NCI-H524 (cell line): ENCODE data around the gene POPDC3.

Experiments used
- DNase-seq, 2 experiments: peaks; one replicate each; lab custom pipeline; 2025; lab: John Stamatoyannopoulos, UW

POPDC3 gene

DNA sequence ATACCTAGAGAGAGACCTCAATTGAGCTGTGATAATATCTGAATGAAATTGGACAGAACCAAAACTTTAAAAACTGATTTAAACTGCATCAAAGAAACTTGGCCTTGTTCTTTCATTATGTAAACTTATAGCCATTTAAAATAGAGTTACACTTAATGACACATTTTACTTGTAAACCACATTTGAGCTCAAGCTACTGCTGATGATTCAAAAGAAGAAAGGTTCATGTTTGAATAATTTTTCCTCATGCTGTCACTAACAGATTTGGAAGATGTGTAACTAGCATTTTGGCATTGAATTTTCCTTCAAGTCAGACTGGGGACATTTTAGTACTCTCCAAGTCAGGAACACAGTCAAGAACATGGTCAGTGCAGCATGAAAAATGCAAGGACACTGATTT is 26.9 kb downstream of the POPDC3 start:
- DNase-seq, result no peak

DNA sequence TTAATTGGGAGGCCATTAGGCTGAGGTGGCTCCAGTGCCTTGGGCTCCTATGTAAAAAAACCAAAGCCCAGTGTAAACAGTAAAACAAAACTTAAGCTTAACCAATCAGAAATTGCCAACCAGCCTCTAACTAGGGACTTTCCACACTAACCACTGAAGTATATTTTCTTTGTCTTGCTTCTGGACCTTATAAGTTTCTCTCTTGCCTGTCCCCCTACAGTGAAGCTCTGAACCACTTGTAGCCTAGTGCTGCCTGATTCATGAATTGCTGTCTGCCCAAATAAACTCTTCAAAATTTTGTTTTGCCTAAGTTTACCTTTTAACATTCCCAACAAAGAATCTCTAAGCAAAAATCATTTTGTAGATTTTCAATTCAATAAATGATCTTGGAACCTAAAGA is 28.2 kb downstream of the POPDC3 start:
- DNase-seq, result no peak

DNA sequence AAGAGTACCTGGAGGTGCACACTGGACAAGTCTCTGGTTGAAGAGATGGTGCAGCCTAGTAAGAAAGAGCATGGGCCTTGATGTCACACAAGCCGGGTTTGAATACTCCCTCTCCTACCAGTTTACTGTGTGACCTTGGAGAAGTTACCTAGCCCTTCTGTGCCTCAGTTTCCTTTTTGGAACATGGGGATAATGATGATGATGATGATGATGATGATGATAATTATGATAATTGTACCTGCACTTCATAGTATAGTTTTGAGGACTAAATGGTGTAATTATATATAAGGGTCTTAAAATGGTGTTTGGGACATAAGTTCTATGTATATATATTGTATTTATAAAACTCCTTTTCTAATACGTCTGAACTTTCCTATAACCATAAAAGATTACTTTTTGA is 41.7 kb downstream of the POPDC3 start:
- no peak for DNase-seq

DNA sequence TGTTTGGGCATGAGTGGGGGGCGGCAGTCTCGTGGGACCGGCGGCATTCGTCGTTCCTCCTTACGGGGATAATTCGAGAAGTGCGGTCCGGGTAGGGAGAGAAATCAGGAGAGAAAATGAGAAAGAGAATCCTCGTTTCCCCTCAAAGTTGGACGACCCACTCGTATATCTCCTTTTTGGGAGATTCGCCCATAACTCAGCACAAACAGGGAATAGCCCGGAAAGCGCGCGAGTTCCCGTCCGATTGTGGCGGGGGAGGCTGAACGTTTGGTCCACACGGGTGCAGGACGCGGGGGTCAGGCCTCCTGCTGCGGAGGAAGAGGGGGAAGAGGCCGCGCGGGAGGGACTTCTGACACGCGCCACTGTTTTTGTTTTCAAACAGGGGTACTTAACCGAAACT is 42.4 kb downstream of the POPDC3 start:
- no peak for DNase-seq

DNA sequence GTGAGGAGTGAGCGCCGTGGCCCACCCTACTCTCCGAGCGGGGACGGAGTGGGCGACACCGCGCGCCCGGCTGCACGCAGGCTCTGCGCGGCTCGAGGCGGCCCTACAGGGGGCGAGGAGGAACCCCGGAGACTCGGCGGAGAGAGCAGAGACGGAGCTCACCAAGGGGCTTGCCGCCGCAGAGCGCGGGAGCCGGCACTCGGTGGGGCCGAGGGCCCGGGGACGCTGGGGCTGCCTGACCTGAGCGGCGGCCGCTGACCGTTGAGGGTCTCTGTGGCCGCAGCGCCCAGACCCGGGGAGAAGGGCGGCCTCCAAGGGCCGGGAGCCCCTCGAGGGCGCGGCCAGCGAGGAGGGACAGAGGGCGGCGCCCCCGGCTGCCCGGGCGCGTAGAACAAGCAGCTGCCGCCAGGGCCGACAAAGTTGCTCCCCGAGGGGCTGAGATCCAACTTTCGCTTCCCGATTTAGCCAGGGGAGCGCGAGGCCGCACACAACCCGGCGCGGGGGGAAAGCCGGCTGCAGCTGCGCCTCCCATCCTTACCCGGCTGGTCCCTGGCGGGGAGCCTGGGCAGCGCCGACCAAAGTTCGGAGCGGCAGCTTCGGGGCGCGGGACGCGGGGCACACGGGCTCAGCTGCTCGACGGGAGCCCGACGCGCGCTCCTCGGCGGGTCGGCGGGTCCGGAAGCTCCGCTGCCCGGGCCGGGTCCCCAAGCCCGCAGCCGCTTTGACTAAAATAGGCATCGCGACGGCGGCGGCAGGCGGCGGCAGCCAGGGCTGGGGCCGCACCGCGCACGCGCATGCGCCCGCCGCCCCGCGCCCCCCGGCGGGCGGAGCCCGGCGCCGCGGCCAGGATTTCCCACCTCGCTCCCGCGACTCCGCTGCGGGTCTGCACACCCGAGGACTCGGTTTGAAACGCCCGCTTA is 43.1 kb downstream of the POPDC3 start:
- DNase-seq, result peak; percentile 28 to 61

DNA sequence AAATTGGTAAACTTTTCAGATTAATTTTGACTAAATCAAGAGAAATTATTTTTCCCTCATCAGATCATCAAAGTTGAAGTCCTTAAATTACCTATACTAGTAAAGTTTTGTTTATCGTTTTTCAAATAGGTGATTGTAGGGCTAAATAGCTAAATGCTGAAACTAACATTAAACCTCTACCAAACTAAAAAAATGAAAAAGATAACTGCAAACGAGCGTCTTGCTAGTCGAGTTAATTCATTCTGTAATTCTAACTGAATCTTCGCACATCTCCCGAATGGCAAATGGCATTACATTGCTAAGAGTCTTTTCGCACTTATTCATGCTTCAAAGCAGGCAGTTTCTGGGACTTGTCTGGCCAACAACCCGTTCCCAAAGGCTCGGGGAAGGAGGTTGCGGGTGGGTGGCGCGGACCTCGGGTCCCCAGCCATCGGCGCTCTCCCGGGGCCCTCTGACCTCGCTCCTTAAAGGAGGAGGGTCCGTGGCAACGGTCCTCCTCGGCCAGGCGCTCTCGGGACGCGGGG is 43.8 kb downstream of the POPDC3 start:
- peak; percentile 8 to 28 for DNase-seq

DNA sequence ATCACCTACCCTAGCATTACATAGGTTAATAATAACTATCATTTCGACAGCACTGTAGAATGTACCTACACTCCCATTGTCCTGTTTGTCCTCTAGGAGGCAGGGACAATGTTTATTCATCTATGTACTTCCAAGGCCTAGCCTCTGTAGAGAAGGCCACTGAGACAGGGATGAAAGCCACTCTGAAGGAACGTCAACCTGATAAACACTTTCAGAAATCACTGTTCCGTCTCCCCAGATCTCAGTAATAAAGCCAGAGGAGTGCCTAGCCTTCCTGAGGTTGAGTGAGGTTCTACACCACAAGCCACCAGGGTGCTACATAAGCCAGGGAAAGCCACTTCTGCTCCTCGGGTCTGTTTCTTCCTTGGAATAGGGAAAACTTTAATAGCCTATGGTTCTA is 44.8 kb downstream of the POPDC3 start:
- DNase-seq, result peak; percentile 7 to 61

DNA sequence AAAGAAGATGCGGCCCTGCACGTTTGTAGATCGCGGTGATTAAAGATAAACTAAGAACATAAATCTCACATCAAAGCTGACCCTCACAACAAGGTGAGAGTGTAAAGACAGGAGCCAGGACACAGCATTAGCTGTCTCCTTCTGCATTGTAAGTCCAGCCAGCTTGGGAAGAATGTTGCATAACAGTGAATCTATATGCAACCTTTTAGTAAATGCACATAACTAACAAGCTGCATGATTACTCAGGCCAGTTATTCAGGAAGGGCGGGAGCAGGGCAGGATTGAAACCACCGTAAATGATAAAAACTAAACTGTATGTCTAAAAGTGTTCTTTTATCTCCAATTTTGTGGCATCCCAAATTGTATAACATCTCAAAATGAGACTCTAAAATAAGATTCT is 57.1 kb downstream of the POPDC3 start:
- DNase-seq, result no peak

DNA sequence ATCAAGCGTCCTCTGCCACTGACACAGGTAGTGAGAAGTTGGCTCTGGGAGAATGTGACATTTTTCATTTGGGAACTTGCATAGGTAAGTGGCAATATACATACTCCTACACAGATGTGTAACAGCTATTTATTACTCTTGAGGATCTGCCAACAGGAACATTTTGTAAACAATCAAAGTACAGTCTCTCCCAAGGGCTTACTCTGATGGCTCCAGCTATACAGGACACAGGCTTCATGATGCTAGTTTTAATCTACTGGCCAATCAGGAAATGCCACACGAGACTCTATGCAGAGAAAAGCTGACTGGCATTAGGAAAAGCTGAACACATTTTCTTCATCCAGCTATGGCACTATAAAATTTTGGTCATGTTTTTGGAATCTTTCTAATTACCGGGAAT is 57.8 kb downstream of the POPDC3 start:
- DNase-seq, result no peak

DNA sequence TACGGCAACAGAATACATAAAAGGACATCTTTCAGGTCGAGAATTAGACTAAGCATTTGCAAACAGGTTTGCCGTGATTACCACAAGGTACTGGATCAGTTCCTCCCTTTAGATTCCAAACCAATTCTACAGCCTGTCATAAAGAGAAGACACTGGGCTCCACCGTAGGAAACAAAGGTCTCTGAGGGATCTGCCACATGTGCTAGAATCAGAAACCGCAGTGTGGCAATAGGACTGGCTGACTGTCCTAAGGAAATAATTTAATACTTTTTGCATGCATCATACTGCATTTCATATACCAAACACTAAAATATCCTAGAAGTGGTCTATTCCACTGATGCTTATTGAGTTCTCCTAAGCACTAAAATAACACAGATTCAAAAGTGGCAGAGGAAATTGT is 59.2 kb downstream of the POPDC3 start:
- no peak for DNase-seq

DNA sequence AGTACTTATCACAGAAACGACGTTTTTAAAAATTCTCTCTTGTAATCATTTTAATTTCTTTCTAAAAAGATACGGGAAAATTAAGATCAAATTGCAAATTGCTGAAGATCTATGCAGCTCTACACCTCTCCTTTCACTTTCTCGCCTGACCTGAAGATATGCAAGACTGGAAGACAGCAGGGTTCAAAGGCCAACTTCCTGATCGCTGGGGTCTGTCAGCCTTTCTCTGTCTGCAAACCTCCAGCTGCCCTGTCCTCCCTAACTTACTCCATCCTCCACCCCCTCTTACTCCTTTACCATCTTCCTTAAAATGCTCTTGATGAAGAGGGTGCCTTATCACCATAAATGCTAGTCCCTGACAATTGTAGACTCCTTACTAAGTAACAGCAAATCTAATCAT is 63.7 kb downstream of the POPDC3 start:
- DNase-seq, result no peak

DNA sequence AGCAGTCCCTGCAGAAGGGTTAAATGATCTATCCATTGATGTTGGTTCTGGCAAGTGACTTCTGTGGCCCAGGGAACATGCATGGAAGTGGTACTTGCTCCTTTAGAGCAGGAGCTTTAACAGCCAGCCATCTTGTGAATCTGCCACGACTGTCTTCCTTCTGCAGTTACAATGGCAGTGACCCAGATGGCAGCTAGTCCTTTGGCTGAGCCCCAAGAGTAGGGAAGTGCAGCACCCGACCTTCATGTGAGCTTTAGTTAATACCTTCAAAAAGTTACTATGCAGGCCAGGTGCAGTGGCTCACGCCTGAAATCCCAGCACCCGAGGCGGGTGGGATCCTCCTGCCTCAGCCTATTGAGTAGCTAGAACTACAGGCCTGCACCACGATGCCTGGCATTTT is 66.4 kb downstream of the POPDC3 start:
- no peak for DNase-seq

DNA sequence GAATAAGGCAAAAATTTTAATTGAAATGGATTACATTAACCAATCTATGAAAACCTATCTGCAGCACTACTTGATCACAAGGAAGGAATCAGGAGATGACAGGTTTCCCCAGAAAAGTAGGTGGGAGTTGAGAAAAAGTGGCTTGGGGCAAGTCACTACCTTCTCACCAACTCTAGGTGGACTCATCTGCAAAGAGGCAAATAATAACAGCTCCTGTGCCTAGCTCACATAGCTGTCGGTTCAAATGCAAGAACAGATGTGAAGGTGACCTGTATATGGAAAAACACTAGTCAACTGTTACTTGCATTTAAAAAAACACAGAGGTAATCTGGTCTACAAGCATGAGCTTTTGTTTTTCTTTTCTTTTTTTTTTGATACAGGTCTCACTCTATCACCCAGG is 67.2 kb downstream of the POPDC3 start:
- DNase-seq, result peak in 1 of 2 experiments; percentile 5

DNA sequence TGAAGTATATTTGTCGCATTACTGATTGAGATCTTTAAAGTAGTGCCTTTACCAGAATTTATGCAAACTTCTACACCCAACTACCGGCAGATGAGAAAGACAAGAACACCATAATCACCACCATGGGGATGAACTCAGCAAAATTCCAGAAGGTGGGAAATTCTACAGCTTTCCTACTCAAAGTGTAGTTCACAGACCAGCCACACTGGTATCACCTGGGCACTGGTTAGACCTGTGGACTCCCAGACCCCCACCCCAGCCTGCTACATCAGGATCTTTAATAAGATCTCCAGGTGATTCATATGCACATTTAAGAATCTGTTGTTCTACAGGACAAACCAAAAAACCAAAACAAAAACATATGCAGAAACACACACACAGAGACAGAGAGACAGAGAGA is 67.9 kb downstream of the POPDC3 start:
- DNase-seq, result no peak

DNA sequence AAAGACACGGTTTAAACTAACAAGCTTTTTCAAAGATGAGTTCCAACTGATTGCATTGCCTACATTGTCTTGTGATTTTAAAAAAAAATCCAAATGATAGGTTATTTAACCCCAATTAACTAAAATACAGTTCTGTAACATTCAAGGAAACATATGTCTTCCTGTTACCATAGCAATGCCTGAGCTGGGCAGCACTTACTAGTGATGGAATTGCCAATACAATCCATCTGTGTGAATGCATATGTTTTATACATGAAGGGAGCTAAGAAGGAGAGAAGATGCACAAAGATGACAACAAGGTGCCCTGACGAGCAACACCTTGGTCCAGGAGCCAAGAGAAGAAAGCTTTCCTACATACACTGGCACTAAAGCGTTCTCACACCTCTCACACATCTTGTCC is 68.7 kb downstream of the POPDC3 start:
- DNase-seq, result no peak

DNA sequence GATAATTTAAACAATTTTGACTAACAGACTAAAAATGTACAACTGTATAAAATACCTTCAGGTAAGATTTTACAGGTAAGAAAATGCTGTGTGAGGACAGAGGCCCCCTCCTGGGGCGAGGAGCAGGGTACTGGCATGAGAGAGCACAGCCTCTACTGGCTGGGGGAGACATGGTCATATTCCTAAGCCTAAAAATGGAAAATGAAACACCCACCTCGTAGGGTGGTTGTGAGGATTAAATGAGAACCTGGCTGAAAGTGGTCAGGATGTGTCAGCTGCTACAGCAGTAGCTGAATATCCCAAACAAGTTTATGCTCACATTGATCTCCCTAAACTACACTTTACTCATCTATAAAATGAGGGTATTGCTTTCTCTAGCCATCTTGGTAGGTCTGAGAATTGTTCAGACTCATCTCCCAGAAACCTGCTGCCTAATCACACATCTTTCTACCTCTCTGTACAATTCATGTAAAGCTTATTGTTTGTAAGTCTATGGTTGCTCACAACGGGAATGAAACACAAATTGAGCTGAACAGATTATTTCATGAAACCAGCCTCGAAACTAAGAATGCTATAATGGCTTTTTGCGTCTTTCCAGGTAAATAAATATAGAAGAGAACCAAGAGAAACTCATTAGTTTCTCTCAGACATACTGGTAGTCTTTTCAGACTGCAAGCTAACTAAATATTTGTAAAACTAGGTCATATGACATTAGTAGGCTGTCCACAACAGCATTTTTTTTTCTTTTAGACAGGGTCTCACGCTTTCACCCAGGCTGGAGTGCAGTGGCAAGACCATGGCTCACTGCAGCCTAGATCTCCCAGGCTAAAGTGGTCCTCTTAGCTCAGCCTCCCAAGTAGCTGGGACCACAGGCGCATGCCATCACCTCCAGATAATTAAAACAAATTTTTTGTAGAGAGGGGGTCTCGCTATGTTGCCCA is 69.6 kb downstream of the POPDC3 start:
- DNase-seq, result no peak

DNA sequence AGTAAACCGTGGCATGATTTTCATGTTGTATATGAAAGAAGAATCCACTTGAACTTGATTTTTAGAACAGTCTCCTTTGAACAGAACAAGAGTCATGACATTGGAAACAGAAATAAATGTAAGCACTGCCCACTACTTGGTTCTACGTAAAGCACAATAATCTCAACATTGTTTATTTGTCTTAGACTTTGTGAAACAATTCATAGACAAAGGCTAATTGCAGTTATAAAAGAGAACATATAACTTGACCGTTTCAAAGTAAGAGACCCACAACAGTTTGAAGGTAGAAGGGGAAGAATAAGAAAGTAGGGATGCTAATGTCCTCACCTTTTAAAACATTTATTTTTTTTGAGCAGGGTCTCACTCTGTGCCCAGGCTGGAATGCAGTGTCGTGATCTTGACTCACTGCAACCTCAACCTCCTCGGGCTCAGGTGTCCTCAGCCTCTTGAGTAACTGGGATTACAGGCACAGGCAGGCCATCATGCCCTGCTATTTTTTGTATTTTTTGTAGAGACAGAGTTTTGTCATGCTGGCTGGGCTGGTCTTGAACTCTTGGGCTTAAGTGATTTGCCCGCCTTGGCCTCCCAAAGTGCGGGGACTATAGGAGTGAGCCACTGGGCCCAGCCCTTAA is 71.1 kb downstream of the POPDC3 start:
- DNase-seq, result no peak
